T-helper 1 cell treated with Interleukin-12 subunit alpha and Interleukin-12 subunit beta and Interleukin-4 antibody, amounts not matched to agents 30 μg/mL and 1 μg/mL, for 36 hours (primary cell): ENCODE data around the gene ZBTB32.

Experiments
- H3K27ac Mint-ChIP-seq: one replicate; pipeline ENCODE4 v1.8.0; 2021; ENCODE audit warnings: mild to moderate bottlenecking, mixed read lengths
- H3K27me3 Mint-ChIP-seq: one replicate; pipeline ENCODE4 v1.8.0; 2021; ENCODE audit warnings: low read depth, mixed read lengths
- H3K36me3 Mint-ChIP-seq: one replicate; pipeline ENCODE4 v1.8.0; 2021; ENCODE audit warnings: low read depth, mixed read lengths
- H3K4me1 Mint-ChIP-seq: one replicate; pipeline ENCODE4 v1.8.0; 2021; ENCODE audit warnings: low read depth, mixed read lengths
- H3K4me3 Mint-ChIP-seq: one replicate; pipeline ENCODE4 v1.8.0; 2021; ENCODE audit warnings: mild to moderate bottlenecking, moderate library complexity, mixed read lengths
- H3K9me3 Mint-ChIP-seq: one replicate; pipeline ENCODE4 v1.8.0; 2021; ENCODE audit warnings: mixed read lengths

Gene ZBTB32

DNA sequence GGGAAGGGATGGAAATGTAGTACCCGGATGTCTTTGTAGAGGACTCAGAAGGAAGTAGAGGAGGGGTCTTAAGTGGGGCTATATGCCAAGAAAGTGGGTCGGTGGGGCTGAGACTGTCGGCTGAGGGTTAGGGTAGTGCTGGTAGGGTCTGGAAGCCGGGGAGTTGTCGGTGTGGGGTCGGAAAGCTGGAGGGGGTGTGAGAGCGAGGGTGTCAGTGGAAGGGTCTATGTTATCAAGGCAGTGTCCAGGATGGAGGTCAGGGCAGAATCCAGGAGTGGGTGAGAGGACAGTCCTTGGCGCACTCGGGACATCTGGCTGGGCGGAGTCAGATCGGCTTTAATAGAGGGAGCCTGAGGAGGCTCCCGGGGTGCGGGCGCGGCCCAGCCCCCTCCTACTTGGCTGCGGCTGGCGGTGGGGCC is 50.8 kb downstream of the ZBTB32 start:
- Mint-ChIP-seq H3K4me1 (peaks cover 24% of the 10 kb centered on the region), H3K27me3 (no peaks in the 10 kb centered on the region), H3K4me3 (peak overlapping the region; percentile 57), H3K9me3 (no peaks in the 10 kb centered on the region), H3K36me3 (peaks cover 22% of the 10 kb centered on the region), H3K27ac (no peak overlapping the region)

DNA sequence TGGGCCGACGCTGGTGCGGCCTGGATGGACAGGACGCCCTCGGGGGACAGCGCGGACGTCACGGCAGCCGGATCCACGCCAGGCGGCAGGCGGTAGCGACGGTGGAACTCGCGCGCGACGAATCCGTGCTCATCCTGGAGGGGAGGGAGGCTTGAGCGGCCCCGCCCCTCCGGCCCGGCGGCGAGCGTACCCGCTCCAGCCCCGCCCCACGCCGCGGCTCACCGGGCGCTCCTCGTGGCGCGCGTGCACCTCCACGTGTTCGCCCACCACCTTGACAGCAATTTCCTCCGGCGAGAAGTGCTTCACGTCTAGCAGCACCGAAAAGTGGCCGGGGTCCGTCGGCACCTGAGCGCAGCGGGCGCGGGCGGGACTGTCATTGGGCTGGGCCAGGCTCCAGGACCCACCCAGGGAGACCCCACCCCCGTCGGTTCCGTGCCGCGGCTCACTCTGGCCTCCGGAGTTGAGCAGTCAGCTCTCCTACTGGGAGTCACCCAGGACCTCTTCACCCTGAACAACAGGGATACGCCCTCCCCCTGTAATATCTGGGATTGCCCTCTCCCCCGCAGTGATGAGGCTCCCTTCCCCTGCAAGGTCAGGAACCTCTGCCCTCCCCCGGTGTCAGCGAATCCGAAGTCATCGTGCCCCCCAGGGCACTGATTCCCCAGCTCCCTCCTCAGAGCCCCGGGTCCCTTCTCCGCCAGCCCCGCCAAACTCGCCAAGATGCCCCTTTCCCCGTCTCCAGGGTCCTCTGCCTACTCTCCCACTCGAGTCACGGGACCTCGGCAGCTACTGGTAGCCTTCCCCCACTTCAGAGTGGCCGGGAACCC is 51.4 kb downstream of the ZBTB32 start:
- H3K4me1 Mint-ChIP-seq, result peaks cover 24% of the 10 kb centered on the region
- no peaks in the 10 kb centered on the region for H3K9me3 Mint-ChIP-seq
- H3K27me3 Mint-ChIP-seq, result no peaks in the 10 kb centered on the region
- peak overlapping the region; percentile 62 for H3K27ac Mint-ChIP-seq
- H3K36me3 Mint-ChIP-seq, result peaks cover 22% of the 10 kb centered on the region
- H3K4me3 Mint-ChIP-seq, result peak overlapping the region; percentile 29

GRCh38 chr19:35756377-35757230 is 52.2 kb downstream of the ZBTB32 start, which contains the start of gene HSPB6:
TSS of gene HSPB6 (minus strand) at chr19:35757029. CDS start at chr19:35757008, 21 bp downstream.
- H3K4me1 Mint-ChIP-seq, result peaks cover 24% of the 10 kb centered on the region
- H3K36me3 Mint-ChIP-seq, result peaks cover 24% of the 10 kb centered on the region
- no peaks in the 10 kb centered on the region for H3K27me3 Mint-ChIP-seq
- peak within 1 kb of the TSS; percentile 97 for H3K4me3 Mint-ChIP-seq
- no peaks in the 10 kb centered on the region for H3K9me3 Mint-ChIP-seq
- peak within 1 kb of the TSS; percentile 93 for H3K27ac Mint-ChIP-seq

DNA sequence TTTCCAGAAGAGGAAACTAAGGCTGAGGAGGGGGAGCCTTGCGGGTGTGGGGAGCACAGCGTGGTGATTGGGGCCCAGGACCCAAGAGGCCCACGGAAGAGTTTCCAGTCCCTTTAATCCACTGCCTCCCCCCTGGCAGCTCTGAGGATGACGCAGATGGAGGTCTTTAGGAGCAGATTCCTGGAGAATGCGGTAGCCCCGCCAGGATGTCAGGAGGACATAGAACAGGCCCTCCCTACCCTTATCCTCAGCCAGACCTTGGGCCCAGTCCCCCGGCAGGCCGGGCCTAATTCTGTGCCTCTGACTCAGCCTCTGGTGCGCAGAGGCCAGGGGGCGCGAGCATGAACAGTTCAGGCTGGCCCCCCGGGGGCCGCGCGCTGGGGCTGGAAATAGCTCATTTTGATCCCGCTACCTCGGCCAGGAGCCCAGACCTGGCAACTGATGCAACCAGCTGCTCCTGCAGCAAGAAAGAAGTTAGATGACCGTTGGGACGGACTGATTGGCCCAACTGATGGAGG is 52.9 kb downstream of the ZBTB32 start:
- no peaks in the 10 kb centered on the region for H3K9me3 Mint-ChIP-seq
- H3K4me1 Mint-ChIP-seq, result peaks cover 24% of the 10 kb centered on the region
- H3K27me3 Mint-ChIP-seq, result no peaks in the 10 kb centered on the region
- peak overlapping the region; percentile 93 for H3K27ac Mint-ChIP-seq
- H3K4me3 Mint-ChIP-seq, result peak overlapping the region; percentile 97
- H3K36me3 Mint-ChIP-seq, result peaks cover 29% of the 10 kb centered on the region

DNA sequence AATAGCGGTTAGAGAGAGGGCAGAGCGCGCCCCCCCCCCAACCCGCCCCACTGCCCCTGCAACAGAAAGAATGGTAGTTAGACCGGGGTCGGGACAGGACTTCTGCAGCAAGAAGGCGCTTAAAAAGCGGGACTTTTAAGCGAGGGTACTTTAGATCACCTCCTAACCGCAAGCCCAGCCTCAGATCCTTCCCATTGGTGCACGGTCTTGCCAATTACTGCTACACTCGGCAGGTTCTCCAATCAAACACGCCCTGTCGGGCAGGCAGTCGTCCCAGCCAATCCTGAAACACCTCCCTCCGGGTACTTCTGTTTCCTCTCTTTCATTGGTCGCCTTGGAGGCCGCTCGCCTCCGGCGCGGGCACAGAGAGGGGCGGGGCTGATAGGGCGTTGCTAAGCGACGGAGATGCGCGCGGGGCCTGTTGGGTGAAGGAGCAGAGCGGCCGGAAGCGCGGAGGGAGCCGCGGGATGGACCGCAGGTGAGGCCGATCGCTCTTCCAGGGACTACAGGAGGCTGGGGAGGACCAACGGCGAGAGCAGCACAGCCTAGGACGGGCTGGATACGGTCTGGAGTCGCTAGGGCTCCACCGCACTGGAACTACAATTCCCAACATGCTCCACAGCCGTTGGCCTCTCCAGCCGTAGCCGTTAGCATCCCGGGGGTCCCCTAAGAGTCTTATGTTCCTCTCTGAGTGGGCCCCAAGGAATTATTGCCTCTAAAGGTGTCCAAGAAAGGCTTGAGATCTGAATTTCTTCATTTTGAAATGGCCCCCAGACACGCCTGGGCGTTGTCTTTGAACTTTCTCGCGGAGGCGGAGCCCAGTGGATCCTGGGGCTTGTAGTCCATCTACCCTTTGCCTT is 53.6 kb downstream of the ZBTB32 start, which contains the start of gene PROSER3:
PROSER3 (plus strand) TSS at position 428 of the 860 bp plus-strand sequence; CDS start at position 468, 40 bp downstream.
- H3K27ac Mint-ChIP-seq, result peak within 1 kb of the TSS; percentile 93
- H3K36me3 Mint-ChIP-seq, result peaks cover 30% of the 10 kb centered on the region
- H3K4me3 Mint-ChIP-seq, result peak within 1 kb of the TSS; percentile 97
- H3K27me3 Mint-ChIP-seq, result no peaks in the 10 kb centered on the region
- H3K9me3 Mint-ChIP-seq, result no peaks in the 10 kb centered on the region
- H3K4me1 Mint-ChIP-seq, result peaks cover 24% of the 10 kb centered on the region

DNA sequence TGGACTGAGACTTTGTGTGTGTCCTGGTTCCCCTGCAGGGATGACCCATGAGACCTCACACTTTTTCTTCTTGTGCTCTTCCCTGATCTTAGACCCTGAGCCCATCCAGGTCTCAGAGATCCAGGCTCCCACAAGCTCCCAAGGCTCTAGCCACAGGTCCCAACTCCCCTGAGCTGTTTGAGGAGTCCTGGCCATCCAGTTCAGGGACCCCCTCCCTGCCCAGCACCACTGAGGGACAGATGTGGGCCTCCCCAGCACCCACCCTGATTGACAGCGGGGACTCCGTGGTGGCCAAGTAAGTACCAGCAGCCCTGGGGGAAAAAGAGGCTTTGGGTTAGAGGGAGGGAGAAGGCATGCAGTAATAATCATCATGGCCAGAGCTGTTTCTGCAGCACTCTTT is 55.3 kb downstream of the ZBTB32 start:
- H3K36me3 Mint-ChIP-seq, result peaks cover 21% of the 10 kb centered on the region
- H3K27me3 Mint-ChIP-seq, result no peaks in the 10 kb centered on the region
- H3K27ac Mint-ChIP-seq, result peak overlapping the region; percentile 67
- H3K4me3 Mint-ChIP-seq, result peak overlapping the region; percentile 97
- H3K9me3 Mint-ChIP-seq, result no peaks in the 10 kb centered on the region
- peaks cover 23% of the 10 kb centered on the region for H3K4me1 Mint-ChIP-seq

- Mint-ChIP-seq H3K9me3 (no peaks in the 10 kb centered on the region), H3K27me3 (no peaks in the 10 kb centered on the region), H3K27ac (no peak overlapping the region), H3K36me3 (peaks cover 18% of the 10 kb centered on the region), H3K4me1 (peaks cover 20% of the 10 kb centered on the region), H3K4me3 (no peak overlapping the region)
These were observed 56.5 kb downstream of the ZBTB32 start for GRCh38 chr19:35760711-35761349.

- H3K4me3 Mint-ChIP-seq, result no peak overlapping the region
- no peaks in the 10 kb centered on the region for H3K27me3 Mint-ChIP-seq
- peaks cover 17% of the 10 kb centered on the region for H3K36me3 Mint-ChIP-seq
- no peaks in the 10 kb centered on the region for H3K9me3 Mint-ChIP-seq
- peaks cover 8% of the 10 kb centered on the region for H3K4me1 Mint-ChIP-seq
- no peak overlapping the region for H3K27ac Mint-ChIP-seq
These were observed 60.3 kb downstream of the ZBTB32 start for GRCh38 chr19:35764432-35765315.
